Trophoblast cell (in vitro differentiated cells and primary cell): ENCODE results near the gene FOXL2.
"Not testable (repeated sequence)": the region's sequence is repeated elsewhere in the genome, so short reads cannot be mapped to it uniquely, and the experiment has no call there.

ENCODE experiments used
- DNase-seq, 2 donors: peaks; one replicate each; pipeline ENCODE4 v3.0.0-alpha.2; 2016
- H2AFZ ChIP-seq: 2 replicates; pipeline ENCODE4 v1.6.1; 2013; ENCODE audit warnings: low read length, moderate library complexity, mild to moderate bottlenecking; ENCODE audit not compliant: insufficient read depth, poor library complexity
- H2AK5ac ChIP-seq: 2 replicates; pipeline ENCODE4 v1.6.1; 2013; ENCODE audit warnings: mild to moderate bottlenecking, low read length
- H2BK120ac ChIP-seq: 2 replicates; pipeline ENCODE4 v1.6.1; 2013; ENCODE audit warnings: low read length, mild to moderate bottlenecking, moderate library complexity; ENCODE audit not compliant: insufficient read depth, poor library complexity
- H2BK12ac ChIP-seq: 2 replicates; pipeline ENCODE4 v1.6.1; 2013; ENCODE audit warnings: mild to moderate bottlenecking, low read length, moderate library complexity
- H2BK5ac ChIP-seq: 2 replicates; pipeline ENCODE4 v1.6.1; 2013; ENCODE audit warnings: low read length, low read depth, moderate library complexity, mild to moderate bottlenecking; ENCODE audit not compliant: poor library complexity
- H3K14ac ChIP-seq: 2 replicates; pipeline ENCODE4 v1.6.1; 2013; ENCODE audit warnings: mild to moderate bottlenecking, low read length
- H3K18ac ChIP-seq: 2 replicates; pipeline ENCODE4 v1.6.1; 2013; ENCODE audit warnings: mild to moderate bottlenecking, low read length
- H3K23ac ChIP-seq: 2 replicates; pipeline ENCODE4 v1.6.1; 2013; ENCODE audit warnings: low read length
- H3K27ac ChIP-seq: 2 replicates; pipeline ENCODE4 v1.5.1; 2013; ENCODE audit warnings: low read depth, mild to moderate bottlenecking, inconsistent platforms, low read length, moderate library complexity
- H3K27me3 ChIP-seq: 2 replicates; pipeline ENCODE4 v1.6.1; 2013; ENCODE audit warnings: inconsistent platforms, mild to moderate bottlenecking, low read length, moderate library complexity; ENCODE audit not compliant: insufficient read depth
- H3K36me3 ChIP-seq, 2 experiments: 1 replicate in 1 of 2; 2 replicates in 1 of 2; pipeline ENCODE4 v1.6.1; 2013; ENCODE audit warnings: low read length in 2 of 2, mild to moderate bottlenecking in 2 of 2, moderate library complexity in 1 of 2; ENCODE audit not compliant: insufficient read depth in 2 of 2, control insufficient read depth in 1 of 2
- H3K4ac ChIP-seq: 2 replicates; pipeline ENCODE4 v1.6.1; 2013; ENCODE audit warnings: low read depth, mild to moderate bottlenecking, low read length, moderate library complexity
- H3K4me1 ChIP-seq, 2 experiments: 1 replicate in 1 of 2; 2 replicates in 1 of 2; pipeline ENCODE4 v1.6.1; 2013; ENCODE audit warnings: low read length in 2 of 2, mild to moderate bottlenecking in 2 of 2, moderate library complexity in 1 of 2; ENCODE audit not compliant: insufficient read depth in 2 of 2, control insufficient read depth in 1 of 2
- H3K4me2 ChIP-seq: 2 replicates; pipeline ENCODE4 v1.6.1; 2013; ENCODE audit warnings: inconsistent platforms, mild to moderate bottlenecking, low read length, moderate library complexity
- H3K4me3 ChIP-seq: 2 replicates; pipeline ENCODE4 v1.5.1; 2013; ENCODE audit warnings: mild to moderate bottlenecking, low read depth, low read length, inconsistent platforms
- H3K79me1 ChIP-seq: one replicate; pipeline ENCODE4 v1.6.1; 2013; ENCODE audit warnings: low read length
- H3K79me2 ChIP-seq: 2 replicates; pipeline ENCODE4 v1.6.1; 2013; ENCODE audit warnings: low read length, mild to moderate bottlenecking; ENCODE audit not compliant: control insufficient read depth, insufficient read depth, poor library complexity
- H3K9ac ChIP-seq: 2 replicates; pipeline ENCODE4 v1.6.1; 2013; ENCODE audit warnings: mild to moderate bottlenecking, low read length
- H3K9me3 ChIP-seq: 2 replicates; pipeline ENCODE4 v1.6.1; 2013; ENCODE audit warnings: low read depth, mild to moderate bottlenecking, control low read depth, inconsistent platforms, low read length; ENCODE audit not compliant: insufficient read depth
- H4K12ac ChIP-seq: 2 replicates; pipeline ENCODE4 v1.6.1; 2013; ENCODE audit warnings: low read depth, mild to moderate bottlenecking, low read length, moderate library complexity
- H4K8ac ChIP-seq: 2 replicates; pipeline ENCODE4 v1.6.1; 2013; ENCODE audit warnings: low read depth, mild to moderate bottlenecking, low read length, moderate library complexity
- H4K91ac ChIP-seq: one replicate; pipeline ENCODE4 v1.6.1; 2013; ENCODE audit warnings: low read depth, mild to moderate bottlenecking, low read length, moderate library complexity
- WGBS: extraction: QIAGEN DNeasy Blood & Tissue Kit; methylation state at CpG from one replicate; pipeline ENCODE4 v1.1.7; 2013; ENCODE audit warnings: missing lambda C conversion rate; ENCODE audit not compliant: insufficient read length, insufficient coverage; ENCODE audit errors: extremely low coverage; 5-methylcytosine and 5-hydroxymethylcytosine counted together

FOXL2 gene

GRCh38 chr3:138933068-138933668 lies 13.8 kb downstream of the FOXL2 start:
- Histone ChIP-seq H3K79me2 (no peaks in the 10 kb centered on the region), H4K8ac (no peak overlapping the region), H3K9ac (no peak overlapping the region), H2AFZ (no peak overlapping the region), H2BK12ac (no peak overlapping the region), H3K4me2 (no peak overlapping the region), H3K27ac (no peak overlapping the region), H3K4ac (no peak overlapping the region), H4K91ac (no peak overlapping the region), H3K23ac (no peak overlapping the region), H3K36me3 (no peaks in the 10 kb centered on the region), H3K18ac (no peak overlapping the region), H3K14ac (no peak overlapping the region), H4K12ac (no peak overlapping the region), H2AK5ac (no peak overlapping the region), H2BK120ac (no peak overlapping the region), H3K79me1 (no peaks in the 10 kb centered on the region), H3K4me3 (no peak overlapping the region), H3K9me3 (peaks cover 2% of the 10 kb centered on the region), H2BK5ac (no peak overlapping the region), H3K4me1 (peaks cover 13 to 17% of the 10 kb centered on the region in 2 experiments), H3K27me3 (peaks cover 19% of the 10 kb centered on the region)
- DNase-seq = no peak
- WGBS = no CpG with 5 or more reads among the region's 4 CpGs

GRCh38 chr3:138928727-138929372 lies 18.1 kb downstream of the FOXL2 start:
- H3K9me3 ChIP-seq = no peaks in the 10 kb centered on the region
- WGBS = no CpG with 5 or more reads among the region's 42 CpGs

GRCh38 chr3:138923531-138923994 lies 23.4 kb downstream of the FOXL2 start:
- Histone ChIP-seq H3K36me3 (no peaks in the 10 kb centered on the region), H4K12ac (no peak overlapping the region), H3K23ac (no peak overlapping the region), H2BK12ac (no peak overlapping the region), H3K4me2 (no peak overlapping the region), H3K9me3 (no peaks in the 10 kb centered on the region), H3K4ac (no peak overlapping the region), H3K4me3 (no peak overlapping the region), H2BK5ac (no peak overlapping the region), H3K79me1 (no peaks in the 10 kb centered on the region), H3K27me3 (no peaks in the 10 kb centered on the region), H2AK5ac (no peak overlapping the region), H3K14ac (no peak overlapping the region), H2AFZ (no peak overlapping the region), H4K91ac (no peak overlapping the region), H3K4me1 (peaks cover 0 to 1% of the 10 kb centered on the region in 2 experiments), H3K27ac (no peak overlapping the region), H4K8ac (no peak overlapping the region), H2BK120ac (no peak overlapping the region), H3K18ac (no peak overlapping the region), H3K79me2 (no peaks in the 10 kb centered on the region), H3K9ac (no peak overlapping the region)
- no CpG with 5 or more reads among the region's 6 CpGs for whole genome bisulfite sequencing
- DNase-seq = peak; percentile 82 to 97

More at GRCh38 chr3:138928727-138929372, 18.1 kb downstream of the FOXL2 start:
- no peaks in the 10 kb centered on the region for H3K79me2 ChIP-seq
- H2AFZ ChIP-seq = no peak overlapping the region
- H3K9ac ChIP-seq = no peak overlapping the region
- H3K27ac ChIP-seq = no peak overlapping the region
- no peak overlapping the region for H4K91ac ChIP-seq
- H3K18ac ChIP-seq = no peak overlapping the region
- no peak overlapping the region for H3K14ac ChIP-seq
- H3K79me1 ChIP-seq = no peaks in the 10 kb centered on the region
- H3K27me3 ChIP-seq = no peaks in the 10 kb centered on the region
- no peak overlapping the region for H2BK120ac ChIP-seq
- no peak overlapping the region for H2BK5ac ChIP-seq
- DNase-seq = no peak
- no peak overlapping the region for H4K12ac ChIP-seq
- no peak overlapping the region for H3K4me2 ChIP-seq
- H3K4ac ChIP-seq = no peak overlapping the region
- H3K4me3 ChIP-seq = no peak overlapping the region
- no peak overlapping the region for H2AK5ac ChIP-seq
- H4K8ac ChIP-seq = no peak overlapping the region
- no peak overlapping the region for H2BK12ac ChIP-seq
- H3K23ac ChIP-seq = no peak overlapping the region
- H3K36me3 ChIP-seq = no peaks in the 10 kb centered on the region
- peaks cover 6 to 7% of the 10 kb centered on the region in 2 experiments for H3K4me1 ChIP-seq

GRCh38 chr3:138922400-138922799 lies 24.5 kb downstream of the FOXL2 start:
- H3K4me2 ChIP-seq, DNase-seq, H3K79me2 ChIP-seq, H4K12ac ChIP-seq, H3K27me3 ChIP-seq, H4K8ac ChIP-seq, H3K4me3 ChIP-seq, H3K79me1 ChIP-seq, H2BK120ac ChIP-seq, H2AK5ac ChIP-seq, H3K36me3 ChIP-seq, H3K4me1 ChIP-seq, H3K9me3 ChIP-seq, H4K91ac ChIP-seq, H2AFZ ChIP-seq, H3K27ac ChIP-seq, H2BK12ac ChIP-seq, H2BK5ac ChIP-seq, H3K14ac ChIP-seq, H3K4ac ChIP-seq, H3K18ac ChIP-seq, H3K9ac ChIP-seq, H3K23ac ChIP-seq: not testable (repeated sequence)
- no CpG with 5 or more reads among the region's 6 CpGs for WGBS
